Right forelimb (tissue), 1 donor: Measurements from ENCODE around the gene NGEF.

Experiments used
- DNase-seq: peaks from one replicate; pipeline ENCODE4 v3.0.0-alpha.2; 2018

The NGEF gene

DNA sequence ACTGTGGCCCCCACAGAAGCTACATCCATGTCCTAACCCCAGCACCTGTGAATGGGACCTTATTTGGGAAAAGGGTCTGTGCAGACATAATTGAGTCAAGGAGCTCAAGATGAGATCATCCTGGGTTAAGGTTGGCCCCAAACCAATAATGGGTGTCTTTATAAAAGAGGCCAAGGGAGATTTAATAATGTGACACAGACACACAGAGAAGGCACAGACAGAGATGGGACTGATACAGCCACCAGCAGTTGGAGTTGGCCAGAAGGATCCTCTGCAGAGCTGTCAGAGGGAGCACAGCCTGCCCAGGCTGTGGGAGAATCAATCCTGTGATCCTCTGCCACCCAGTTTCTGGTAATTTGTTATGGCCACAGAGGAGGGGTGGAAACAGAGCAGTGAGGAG, 116.9 kb downstream of the NGEF start:
- DNase-seq: no peak

DNA sequence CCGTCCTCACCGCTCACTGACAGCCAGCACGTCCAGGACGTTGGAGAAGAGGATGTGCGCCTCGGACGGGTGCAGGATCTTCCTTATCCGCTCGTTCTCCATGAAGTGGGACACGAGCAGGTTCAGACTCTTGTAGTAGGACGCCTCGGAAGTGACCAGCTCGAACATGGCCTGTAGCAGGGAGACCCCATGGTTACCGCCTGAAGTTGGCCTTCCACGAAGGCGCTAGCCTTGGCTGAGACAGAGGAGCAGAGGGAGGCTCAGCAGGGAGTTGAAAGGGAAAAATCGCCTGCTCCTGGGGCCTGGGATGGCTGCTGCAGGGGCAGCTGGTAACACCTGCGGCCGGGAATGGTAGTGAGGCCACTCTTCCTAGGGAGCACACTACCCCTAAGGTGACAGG, 118.3 kb downstream of the NGEF start:
- DNase-seq: no peak

DNA sequence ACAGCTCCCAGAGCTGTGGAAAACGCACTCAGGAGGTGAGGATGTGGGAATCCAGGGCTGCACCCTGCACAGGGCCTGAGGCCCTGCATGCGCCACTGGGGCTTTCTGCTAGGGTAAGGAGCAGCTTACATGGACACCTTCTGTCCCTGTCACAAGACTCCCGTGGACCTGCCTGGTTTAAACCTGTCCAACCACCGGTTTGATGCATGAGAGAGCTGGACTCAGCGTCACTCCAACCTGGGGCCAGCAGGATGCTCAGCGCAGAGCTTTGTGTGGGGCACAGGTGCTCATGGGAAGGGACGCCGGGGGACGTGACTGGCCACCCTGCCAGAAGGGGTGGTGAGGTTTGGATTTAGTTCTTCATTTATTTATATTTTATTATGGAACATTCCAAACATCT, 118.8 kb downstream of the NGEF start:
- no peak for DNase-seq

DNA sequence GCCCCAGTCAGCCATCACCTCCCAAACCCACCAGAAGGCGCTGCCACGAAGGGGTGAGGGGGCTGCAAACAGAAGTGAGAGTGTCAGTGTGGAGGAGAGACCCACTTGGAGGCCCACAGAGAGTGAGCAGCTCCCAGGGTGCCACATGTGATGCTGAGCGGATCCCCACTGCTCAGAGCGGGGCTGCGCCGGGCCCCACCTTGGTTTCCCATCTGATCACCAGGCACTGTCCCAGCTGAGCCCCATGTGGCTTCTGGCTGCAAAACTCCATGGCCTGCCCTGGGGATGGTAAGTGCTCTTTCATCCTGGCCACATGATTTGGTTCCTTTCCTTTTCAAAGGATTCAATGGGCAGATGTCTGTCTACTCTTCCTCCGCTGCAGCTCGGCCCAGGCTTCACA, 119.2 kb downstream of the NGEF start:
- no peak for DNase-seq

DNA sequence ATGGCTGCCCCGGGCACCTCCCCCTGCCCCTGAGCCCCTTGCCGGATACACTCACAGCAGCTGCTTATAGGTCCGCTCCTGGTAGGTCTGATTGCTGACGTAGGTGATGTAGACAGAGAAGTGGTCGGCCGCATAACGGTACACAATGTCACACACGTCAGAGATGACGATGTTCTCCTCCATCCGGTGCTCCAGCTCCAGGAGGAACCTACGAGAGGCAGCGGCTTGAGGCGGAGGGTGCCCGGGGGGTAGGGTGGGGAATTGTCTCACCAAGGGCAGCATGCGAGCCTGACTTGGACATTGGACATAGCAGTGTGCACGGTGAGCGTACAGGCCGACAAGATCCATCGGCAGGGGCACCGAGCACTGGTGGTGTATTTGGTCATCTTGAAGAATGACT, 120.2 kb downstream of the NGEF start:
- no peak for DNase-seq

DNA sequence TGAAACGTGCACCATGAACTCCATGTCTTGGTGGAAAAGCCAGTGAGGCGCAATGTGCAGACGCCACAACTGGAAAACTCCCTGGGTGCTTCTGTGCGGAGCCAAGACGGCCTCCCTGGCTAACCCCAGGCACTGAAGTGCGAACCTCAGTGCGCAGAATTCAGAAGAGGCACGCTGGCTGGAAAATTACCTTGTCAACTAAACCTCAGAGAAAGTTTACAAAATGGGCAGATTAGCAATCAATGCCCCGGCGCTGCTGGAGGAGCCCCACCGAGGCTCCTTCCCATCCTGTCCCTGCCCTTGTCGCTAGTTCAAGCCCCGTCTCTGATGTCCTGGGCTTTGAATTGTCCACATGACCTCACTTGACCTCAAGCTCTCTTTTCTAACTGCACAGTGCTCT, 120.8 kb downstream of the NGEF start:
- DNase-seq: no peak

DNA sequence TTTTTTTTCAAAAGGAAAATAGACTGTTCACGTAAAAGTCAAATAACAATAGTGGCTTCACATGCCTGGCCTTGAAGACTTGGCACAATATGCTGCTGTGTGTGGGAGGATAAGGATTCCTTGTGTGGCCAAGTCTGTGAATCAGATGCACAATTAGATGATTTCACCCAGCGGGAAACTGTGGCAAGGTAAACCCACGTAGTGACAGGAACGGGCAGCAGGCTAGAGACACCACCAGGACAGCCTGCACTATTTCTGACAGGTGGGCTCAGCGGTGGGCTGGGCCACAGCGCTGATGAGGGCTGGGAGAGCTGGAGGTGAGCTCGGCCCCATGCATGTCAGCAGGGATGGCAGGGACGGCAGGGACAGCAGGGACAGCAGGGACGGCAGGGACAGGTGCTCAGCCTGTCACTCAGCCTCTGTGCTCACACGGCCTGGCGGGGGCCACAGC, 121.4 kb downstream of the NGEF start:
- no peak for DNase-seq

DNA sequence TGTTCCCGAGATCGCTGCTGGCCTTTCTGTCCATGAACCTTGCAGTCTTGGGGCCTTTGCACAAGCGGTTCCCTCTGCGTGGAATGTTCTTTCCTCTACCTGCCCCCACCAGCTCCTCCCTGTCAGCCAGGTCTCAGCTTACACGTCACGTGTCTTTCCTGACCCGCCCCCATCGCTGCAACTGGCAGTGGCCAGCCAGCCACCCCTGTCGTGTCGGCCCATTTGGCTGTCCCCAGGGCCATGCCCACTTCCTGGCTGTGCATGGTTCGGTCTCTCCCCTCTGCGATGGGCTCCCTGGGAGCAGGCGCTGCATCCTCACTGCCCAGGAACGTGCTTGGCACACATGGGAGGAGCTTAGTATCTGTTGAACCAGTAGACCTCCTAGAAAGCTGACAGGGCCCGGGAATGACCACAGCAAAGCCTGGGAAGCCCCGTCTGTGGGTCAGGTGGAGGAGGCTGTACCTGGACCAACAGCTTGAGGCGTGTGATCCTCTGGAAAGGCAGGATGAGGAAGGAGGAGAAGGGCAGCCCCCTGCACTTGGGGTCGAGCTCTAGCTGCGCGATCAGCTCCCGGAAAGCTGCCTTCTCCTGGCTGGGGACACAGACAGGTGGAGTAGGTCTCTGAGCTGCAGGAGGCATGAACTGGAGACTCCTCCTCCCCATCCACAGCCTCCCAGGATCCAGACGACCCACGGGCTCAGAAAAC, 122.0 kb downstream of the NGEF start:
- DNase-seq: no peak

DNA sequence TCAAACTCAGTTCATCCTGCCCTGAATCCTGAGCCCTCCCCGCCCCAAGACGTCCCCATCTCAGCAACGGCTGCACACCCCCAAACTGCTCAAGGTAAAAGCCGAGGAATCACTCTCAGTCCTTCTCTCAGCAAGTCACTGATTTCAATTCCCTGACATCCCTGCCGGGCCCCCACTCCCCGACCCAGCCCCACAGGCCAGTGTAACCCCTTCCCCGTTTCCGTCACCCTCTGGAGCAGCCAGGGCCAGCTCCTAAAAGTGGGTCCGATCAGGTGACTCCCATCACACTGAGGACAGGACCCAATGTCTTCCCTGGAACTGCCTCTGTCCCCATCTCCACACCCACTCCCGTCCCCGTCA, 122.5 kb downstream of the NGEF start:
- no peak for DNase-seq

DNA sequence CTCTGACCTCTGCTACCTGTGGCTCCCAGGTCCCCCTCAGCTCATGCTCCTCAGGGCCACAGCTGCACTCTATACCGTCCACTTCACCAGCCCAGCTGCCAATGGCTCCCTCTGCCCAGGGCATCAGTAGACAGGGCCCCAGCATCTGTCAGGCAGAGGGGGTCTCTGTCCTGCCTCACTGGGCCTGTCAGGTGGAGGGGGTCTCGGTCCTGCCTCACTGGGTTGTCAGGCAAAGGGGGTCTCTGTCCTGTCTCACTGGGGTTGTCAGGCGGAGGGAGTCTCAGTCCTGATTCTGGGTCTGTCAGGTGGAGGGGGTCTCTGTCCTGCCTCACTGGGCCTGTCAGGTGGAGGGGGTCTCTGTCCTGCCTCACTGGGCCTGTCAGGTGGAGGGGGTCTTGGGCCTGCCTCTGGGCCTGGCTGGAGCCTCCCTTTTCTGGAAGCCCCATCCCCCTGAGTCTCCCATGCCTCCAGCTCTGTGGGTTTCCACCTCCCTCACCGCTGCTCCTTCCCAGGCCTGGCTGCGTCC, 123.1 kb downstream of the NGEF start:
- DNase-seq: no peak

DNA sequence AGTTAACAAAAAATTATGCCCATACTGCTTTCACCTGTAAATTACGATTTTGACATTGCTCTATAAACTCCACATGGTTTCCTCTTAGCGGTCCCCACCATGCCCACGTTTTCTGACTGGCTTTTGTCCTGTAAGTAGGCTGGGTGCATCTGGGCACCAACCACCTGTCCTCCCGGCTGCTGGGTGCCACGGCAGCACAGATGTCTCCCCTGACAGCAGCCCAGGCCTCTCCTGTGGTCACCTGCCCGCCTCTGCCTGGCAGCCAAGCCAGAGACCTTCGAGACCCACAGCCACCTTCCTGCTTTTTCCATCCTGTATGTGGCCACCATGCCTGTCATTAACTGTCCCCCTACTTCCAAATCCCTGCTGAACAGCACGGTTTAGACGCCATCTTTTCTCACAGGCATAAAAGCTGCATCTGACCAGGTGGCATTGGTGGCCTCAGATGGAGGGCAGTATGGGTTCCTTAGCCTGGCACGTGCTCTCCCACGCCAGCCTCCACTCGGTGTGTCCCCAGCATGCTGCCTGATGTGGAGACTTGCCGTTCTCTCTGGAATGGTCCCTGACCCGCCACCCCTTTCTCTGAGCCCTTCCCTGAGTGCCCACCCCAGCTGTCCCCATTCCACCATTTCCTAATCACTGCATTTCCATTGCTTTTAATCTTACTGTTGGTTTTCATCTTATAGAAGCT, 124.1 kb downstream of the NGEF start:
- DNase-seq: no peak

DNA sequence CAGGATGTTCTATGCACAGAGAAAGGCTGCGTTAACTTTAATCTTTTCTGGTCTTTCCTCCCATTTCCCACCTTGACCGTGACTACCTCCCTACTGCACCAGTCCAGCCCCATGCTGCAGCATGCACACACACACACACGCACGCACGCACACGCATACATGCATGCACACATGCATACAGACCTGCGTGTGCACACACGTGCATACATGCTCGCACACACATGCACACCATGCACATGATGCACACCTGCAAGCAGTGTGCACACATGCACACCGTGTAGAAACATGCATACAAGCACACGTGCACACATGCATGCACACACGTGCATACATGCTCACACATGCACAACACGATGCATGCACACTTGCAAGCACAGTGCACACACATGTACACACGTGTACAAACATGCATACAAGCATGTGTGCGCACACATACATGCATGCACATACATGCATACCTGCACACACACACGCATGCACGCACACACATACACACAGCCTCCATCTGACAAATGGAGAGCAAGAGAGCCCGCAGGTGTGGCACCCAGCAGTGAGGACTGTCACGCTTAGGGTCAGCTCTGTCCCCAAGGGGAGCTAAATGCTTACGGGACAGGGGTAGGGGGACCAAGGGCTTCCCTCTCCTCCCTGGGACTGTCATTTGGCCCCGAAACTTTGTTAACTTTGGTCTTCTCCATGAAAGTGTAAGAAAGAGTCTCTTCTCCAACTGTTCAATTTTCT, 124.8 kb downstream of the NGEF start:
- DNase-seq: no peak

DNA sequence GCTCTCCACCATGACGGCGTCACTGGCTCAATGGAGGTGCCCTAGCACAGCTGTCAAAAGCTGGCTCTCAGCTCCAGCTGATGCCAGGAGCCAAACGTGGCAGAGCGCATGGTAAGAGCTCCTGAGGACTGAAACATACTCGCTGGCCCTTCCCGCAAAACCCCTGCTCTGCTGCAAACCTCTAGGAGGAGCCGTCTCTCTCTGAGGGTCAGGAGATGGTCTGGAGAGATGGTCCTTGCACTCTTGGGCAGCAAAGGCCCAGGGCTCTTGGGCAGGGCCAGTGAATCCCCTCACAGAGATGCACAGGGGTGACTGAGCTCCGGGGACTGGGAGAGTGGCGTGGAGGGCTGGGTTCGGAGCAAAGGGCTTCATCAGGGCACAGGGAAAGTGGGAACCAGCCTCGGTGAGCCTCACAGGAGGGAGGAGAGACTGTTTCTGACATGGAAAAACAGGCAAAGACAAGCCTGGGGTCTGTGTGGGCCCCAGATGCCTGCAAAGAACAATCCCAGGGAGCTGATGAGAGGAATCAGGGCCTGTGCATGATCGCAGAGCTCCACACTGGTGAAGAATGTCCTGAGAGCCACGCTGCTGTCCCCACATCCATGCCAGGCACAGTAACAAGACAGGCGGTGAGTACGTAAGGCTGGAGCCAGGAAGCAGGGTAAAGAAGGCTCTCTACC, 125.7 kb downstream of the NGEF start:
- DNase-seq: no peak

DNA sequence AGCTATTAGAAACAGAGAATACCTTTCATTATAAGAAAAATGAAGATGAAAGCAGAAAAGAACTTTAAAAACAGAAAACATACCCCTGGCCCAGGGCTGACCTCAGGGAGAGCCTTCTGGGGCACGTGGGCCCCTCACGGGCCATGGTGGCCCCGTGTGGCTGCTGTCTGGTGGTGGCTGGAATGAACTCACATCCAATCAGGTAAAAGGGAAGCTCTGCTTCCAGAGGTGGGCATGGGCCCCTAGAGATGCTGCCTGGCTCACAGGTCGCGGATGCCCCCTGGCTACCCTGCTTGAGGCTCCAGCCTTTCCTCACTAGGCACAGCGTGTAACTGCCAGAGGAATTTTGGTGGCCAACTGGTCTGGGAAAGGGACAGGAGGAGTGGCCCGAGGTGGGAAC, 126.4 kb downstream of the NGEF start:
- DNase-seq: no peak

DNA sequence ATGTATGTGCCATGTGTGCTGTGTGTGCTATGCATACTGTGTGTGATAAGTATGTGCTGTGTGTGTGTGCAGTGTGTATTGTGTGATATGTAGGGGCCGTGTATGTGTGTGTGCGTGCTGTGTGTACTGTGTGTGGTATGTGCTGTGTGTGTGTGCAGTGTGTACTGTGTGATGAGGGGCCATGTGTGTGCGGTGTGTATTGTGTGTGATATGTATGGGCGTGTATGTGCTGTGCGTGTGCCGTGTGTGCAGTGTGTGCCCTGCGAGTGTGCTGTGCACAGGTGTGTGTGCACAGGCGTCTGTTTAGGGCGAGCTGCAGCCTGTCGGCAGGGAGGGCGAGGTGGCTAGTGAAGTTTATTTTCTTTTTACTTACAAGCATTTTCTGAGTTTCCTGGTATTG, 126.9 kb downstream of the NGEF start:
- no peak for DNase-seq

DNA sequence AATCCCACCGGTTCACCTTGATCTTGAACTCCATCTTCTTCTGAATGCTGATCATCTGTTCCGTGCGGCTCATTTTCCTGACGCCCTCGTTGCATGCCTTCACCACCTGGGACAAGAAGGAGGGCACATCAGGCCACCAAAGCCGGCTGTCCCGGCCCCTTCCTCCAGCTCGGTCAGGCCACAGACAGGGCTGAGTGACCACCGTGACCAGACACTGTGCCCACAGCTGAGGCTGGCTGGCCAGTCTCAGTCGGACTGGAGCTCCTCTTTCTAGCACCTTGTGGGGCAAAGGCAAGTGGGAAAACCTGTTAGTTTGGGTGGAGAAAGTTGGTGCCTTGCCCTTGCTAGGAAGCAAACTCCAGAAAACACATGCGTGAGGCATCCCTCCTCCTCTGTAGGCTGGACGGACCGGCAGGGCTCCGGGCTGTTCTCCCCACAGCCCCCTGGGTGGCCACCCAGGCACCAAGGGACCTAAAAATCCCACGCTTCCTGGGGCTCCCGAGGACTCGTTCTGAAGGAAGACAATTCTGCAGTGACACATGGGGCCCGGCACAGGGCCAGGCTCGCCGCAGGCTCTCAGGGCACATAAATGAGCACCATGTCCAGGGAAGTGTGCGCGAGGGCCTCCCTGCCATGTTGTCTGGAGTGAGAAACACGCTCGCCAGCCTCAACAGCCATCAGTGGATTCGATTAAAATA, 127.6 kb downstream of the NGEF start:
- DNase-seq: no peak

DNA sequence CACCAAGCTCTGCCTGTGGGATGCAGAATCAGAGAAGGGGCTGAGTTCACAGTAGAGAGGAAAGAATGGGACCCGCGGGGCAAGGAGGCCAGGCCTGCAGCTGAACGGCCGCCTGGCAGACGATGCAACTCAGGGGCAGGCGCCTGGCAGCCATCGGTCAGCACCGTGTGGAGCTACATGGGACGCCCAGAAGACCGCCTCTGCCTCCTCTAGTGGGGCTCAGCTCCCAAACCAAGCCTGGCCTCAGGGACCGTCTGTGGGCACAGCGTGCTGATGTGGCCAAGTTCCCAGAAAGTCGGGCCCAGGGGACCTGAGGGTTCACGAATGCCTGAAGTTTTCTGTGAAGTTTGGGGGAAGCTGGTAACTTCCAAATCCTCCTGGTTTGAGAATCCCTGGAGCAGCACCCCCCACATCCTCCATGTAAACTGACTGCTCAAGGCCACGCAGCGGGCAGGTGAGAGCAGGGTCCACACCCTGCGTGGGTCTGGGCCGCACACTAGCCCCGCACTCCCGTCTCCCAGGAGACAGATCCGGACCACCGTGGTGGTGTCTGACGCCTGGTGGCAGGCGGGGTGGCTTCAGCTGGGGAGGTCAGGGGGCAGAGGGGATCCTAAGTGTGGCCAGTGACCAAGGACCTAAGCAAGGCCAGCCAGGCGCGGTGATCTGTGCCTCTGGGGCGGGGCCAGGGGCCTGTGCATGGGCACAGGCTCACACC, 128.3 kb downstream of the NGEF start:
- no peak for DNase-seq

DNA sequence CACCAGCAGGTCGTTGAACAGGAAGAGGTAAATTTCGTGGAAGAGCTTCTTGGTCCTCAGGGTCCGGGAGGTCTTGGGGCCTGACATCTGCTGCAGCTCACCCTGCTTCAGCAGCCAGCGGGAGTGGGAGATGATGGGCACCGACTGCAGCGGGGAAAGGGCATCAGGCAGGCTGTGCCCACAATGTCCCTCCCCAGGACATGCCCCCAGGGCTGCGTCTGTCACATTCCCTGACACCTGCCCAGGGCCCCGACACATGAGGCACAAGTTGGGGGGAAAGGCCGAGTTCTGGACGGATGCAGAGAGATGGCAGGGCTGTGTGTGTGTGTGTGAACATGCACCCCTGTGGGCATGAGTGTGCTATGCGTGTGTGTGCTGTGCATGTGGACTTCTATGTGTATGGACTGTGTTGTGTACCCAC, 129.0 kb downstream of the NGEF start:
- DNase-seq: no peak

DNA sequence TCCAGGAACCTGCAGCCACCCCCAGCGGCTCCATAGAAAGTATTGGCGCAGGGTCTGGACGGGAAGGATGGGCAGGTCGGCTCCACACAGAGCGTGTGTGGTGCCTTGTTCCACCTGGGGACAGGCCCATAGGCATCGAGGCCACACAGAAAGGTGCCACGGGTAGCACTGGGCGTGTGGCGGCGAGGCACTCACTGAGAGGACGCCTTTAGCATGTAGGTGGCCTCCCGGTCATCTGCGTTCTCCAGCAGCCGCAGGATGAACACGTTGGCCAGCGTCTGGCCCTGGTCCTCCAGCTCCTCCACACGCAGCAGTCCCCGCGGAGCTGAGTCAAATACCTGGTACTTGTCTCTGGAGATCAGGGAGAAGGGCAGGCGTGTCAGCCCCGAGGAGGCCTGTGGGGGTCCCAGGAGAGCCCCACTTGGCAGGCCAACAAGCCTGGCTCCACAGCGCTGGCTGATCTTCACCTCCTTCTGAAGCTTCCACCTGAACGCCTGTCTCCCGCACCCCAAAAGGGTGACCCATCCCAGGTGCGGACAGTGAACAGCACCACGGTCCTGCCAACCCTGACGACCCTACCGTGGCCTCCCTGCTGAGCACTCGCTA, 129.8 kb downstream of the NGEF start:
- no peak for DNase-seq

DNA sequence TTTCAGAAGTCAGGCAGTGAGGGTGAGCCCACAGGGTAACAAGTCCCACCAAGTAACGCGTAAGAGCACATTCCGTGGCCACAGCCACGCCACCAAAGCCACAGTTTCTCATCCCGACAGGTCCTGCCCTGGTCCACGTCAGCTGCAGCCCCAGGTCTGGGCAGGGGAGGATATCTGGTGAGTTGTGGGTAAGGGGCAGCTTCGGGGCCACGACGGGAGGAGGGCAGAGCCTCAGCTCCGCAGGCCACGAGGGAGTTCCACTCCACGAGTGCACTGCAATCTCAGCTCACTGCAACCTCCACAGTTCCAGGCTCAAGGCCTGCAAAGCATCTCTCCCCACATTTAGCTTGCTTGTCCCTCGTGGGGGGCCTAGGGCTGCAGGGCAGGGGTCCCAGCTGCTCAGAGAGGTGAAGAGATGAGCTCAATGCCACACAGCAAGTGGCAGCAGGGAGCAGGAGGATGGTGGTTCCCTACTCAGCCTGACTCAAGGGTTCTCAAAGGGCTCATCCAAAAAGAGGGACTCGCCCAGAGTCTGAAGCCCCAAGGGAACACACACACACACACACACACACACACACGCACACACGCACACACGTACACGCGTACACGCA, 130.4 kb downstream of the NGEF start:
- DNase-seq: no peak

DNA sequence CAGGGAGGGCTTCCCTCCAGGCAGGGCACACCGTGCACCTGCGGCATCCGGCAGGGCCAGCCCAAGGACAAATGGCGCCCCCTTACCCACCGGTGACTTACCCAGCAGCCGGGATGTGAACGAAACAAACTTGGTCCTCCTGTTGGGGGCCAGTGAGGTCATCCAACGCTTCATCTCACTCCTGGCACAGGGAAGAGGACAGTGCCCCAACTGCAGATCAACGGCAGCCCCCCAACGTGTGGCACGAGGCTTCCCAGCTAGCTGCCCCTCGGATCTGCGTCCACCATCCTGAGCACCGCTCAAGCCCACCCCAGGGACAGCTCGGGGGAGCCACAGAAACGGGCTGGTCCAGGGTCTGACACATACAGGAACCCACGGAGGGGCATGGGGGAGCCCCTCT, 131.0 kb downstream of the NGEF start:
- no peak for DNase-seq
